HEK293 (cell line): ENCODE data around the gene GPER1.
A peak's percentile ranks its signal among the peaks of the same experiment; 100 is the strongest.

Source experiments
- CTCF ChIA-PET: fragments of 350-600 bp; formaldehyde crosslinking; extraction: SDS; loops from one replicate; lab custom pipeline; 2021; ENCODE audit warnings: antibody characterized with exemption; lab: Yijun Ruan, JAX
- POLR2A ChIA-PET: fragments of 300-600 bp; formaldehyde crosslinking; extraction: SDS; loops from one replicate; lab custom pipeline; 2020; ENCODE audit warnings: antibody characterized with exemption, inconsistent platforms; lab: Yijun Ruan, JAX
- H3K27ac ChIP-seq: fragments of 200-500 bp; sonication (Bioruptor generic); 2 replicates; pipeline ENCODE4 v1.5.1; 2014; ENCODE audit warnings: low read depth, low read length, control low read depth, inconsistent platforms; ENCODE audit errors: extremely low read depth
- H3K36me3 ChIP-seq, 2 experiments: fragments of 200-500 bp in 1 of 2; sonication (Bioruptor generic) in 1 of 2; 1 replicate in 1 of 2; 2 replicates in 1 of 2; pipeline ENCODE4 v1.5.1; 2014 to 2017; ENCODE audit warnings: inconsistent platforms in 2 of 2, low read length in 2 of 2; ENCODE audit not compliant: control insufficient read depth in 2 of 2, insufficient read depth in 1 of 2
- H3K4me1 ChIP-seq: fragments of 200-500 bp; sonication (Bioruptor generic); 2 replicates; pipeline ENCODE4 v1.5.1; 2014; ENCODE audit warnings: mild to moderate bottlenecking, low read length, inconsistent platforms; ENCODE audit not compliant: control insufficient read depth, insufficient read depth
- H3K4me3 ChIP-seq: 2 replicates; pipeline ENCODE4 v1.5.1; 2011; ENCODE audit warnings: low read depth, mild to moderate bottlenecking, control low read depth, low read length, moderate library complexity
- H3K9me3 ChIP-seq: fragments of 200-500 bp; sonication (Bioruptor generic); 2 replicates; pipeline ENCODE4 v1.5.1; 2014; ENCODE audit warnings: low read depth, low read length, inconsistent platforms; ENCODE audit not compliant: control insufficient read depth, insufficient read depth
- GLIS2 ChIP-seq: fragments of 450-650 bp; formaldehyde crosslinking; IDR thresholded peaks from 2 replicates; pipeline ENCODE4 v1.5.1; 2016; ENCODE audit warnings: missing biosample characterization, missing genetic modification characterization
- MYNN ChIP-seq: fragments of 450-650 bp; formaldehyde crosslinking; IDR thresholded peaks from 2 replicates; pipeline ENCODE4 v1.5.1; 2016; ENCODE audit warnings: missing biosample characterization, missing genetic modification characterization, borderline replicate concordance
- PRDM1 ChIP-seq: fragments of 450-650 bp; formaldehyde crosslinking; IDR thresholded peaks from 2 replicates; pipeline ENCODE4; 2016; ENCODE audit warnings: missing biosample characterization, missing genetic modification characterization
- REPIN1 ChIP-seq: fragments of 450-650 bp; formaldehyde crosslinking; IDR thresholded peaks from 2 replicates; pipeline ENCODE4 v1.5.1; 2017; ENCODE audit warnings: missing biosample characterization, missing genetic modification characterization, low read depth
- REST ChIP-seq: fragments of 450-650 bp; formaldehyde crosslinking; IDR thresholded peaks from 2 replicates; pipeline ENCODE4 v1.5.1; 2016; ENCODE audit warnings: missing biosample characterization, missing genetic modification characterization
- SETDB1 ChIP-seq: IDR thresholded peaks from one replicate; pipeline ENCODE4 v1.6.1; 2017; ENCODE audit warnings: mild to moderate bottlenecking, low read length, moderate library complexity, mixed read lengths; ENCODE audit not compliant: insufficient read length
- SP7 ChIP-seq: fragments of 450-650 bp; formaldehyde crosslinking; IDR thresholded peaks from 2 replicates; pipeline ENCODE4 v1.5.1; 2016; ENCODE audit warnings: missing biosample characterization, missing genetic modification characterization
- ZBTB11 ChIP-seq: fragments of 450-650 bp; formaldehyde crosslinking; conservative IDR thresholded peaks from 2 replicates; pipeline ENCODE4 v1.5.1; 2016; ENCODE audit warnings: low read depth, missing biosample characterization, missing genetic modification characterization
- ZFHX2 ChIP-seq: fragments of 450-650 bp; formaldehyde crosslinking; conservative IDR thresholded peaks from 2 replicates; pipeline ENCODE4 v1.5.1; 2016; ENCODE audit warnings: missing biosample characterization, missing genetic modification characterization
- ZFP3 ChIP-seq: fragments of 450-650 bp; formaldehyde crosslinking; IDR thresholded peaks from 2 replicates; pipeline ENCODE4 v1.5.1; 2016; ENCODE audit warnings: low read depth, missing biosample characterization, missing genetic modification characterization
- ZNF133 ChIP-seq: fragments of 450-650 bp; formaldehyde crosslinking; IDR thresholded peaks from 2 replicates; pipeline ENCODE4 v1.5.1; 2016; ENCODE audit warnings: missing biosample characterization, missing genetic modification characterization
- ZNF157 ChIP-seq: fragments of 450-650 bp; formaldehyde crosslinking; IDR thresholded peaks from 2 replicates; pipeline ENCODE4 v1.5.1; 2016; ENCODE audit warnings: missing biosample characterization, missing genetic modification characterization
- ZNF324 ChIP-seq: fragments of 450-650 bp; formaldehyde crosslinking; IDR thresholded peaks from 2 replicates; pipeline ENCODE4 v1.5.1; 2016; ENCODE audit warnings: missing biosample characterization, missing genetic modification characterization
- ZNF341 ChIP-seq: fragments of 450-650 bp; formaldehyde crosslinking; IDR thresholded peaks from 2 replicates; pipeline ENCODE4; 2016; ENCODE audit warnings: low read depth, missing biosample characterization, missing genetic modification characterization
- ZNF37A ChIP-seq: fragments of 450-650 bp; IDR thresholded peaks from 2 replicates; pipeline ENCODE4 v1.5.1; 2018; ENCODE audit warnings: missing biosample characterization, missing genetic modification characterization
- ZNF394 ChIP-seq: fragments of 450-650 bp; formaldehyde crosslinking; IDR thresholded peaks from 2 replicates; pipeline ENCODE4 v1.5.1; 2016; ENCODE audit warnings: missing biosample characterization, missing genetic modification characterization, mild to moderate bottlenecking, moderate library complexity, borderline replicate concordance
- ZNF433 ChIP-seq: fragments of 450-650 bp; formaldehyde crosslinking; IDR thresholded peaks from 2 replicates; pipeline ENCODE4 v1.5.1; 2016; ENCODE audit warnings: missing biosample characterization, missing genetic modification characterization, low read depth
- ZNF48 ChIP-seq: fragments of 450-650 bp; formaldehyde crosslinking; IDR thresholded peaks from 2 replicates; pipeline ENCODE4 v1.5.1; 2016; ENCODE audit warnings: missing biosample characterization, missing genetic modification characterization
- ZNF549 ChIP-seq: fragments of 450-650 bp; IDR thresholded peaks from 2 replicates; pipeline ENCODE4 v1.5.1; 2018; ENCODE audit warnings: missing biosample characterization, missing genetic modification characterization, mild to moderate bottlenecking, inconsistent platforms, moderate library complexity
- ZNF558 ChIP-seq: fragments of 450-650 bp; formaldehyde crosslinking; IDR thresholded peaks from 2 replicates; pipeline ENCODE4 v1.5.1; 2016; ENCODE audit warnings: missing biosample characterization, missing genetic modification characterization
- ZNF624 ChIP-seq: fragments of 450-650 bp; formaldehyde crosslinking; IDR thresholded peaks from 2 replicates; pipeline ENCODE4 v1.5.1; 2017; ENCODE audit warnings: missing biosample characterization, missing genetic modification characterization
- ZNF776 ChIP-seq: fragments of 450-650 bp; formaldehyde crosslinking; IDR thresholded peaks from 2 replicates; pipeline ENCODE4 v1.5.0; 2017; ENCODE audit warnings: missing biosample characterization, missing genetic modification characterization, borderline replicate concordance
- ZNF792 ChIP-seq: fragments of 450-650 bp; formaldehyde crosslinking; IDR thresholded peaks from 2 replicates; pipeline ENCODE4 v1.5.1; 2016; ENCODE audit warnings: missing biosample characterization, missing genetic modification characterization
- ZNF837 ChIP-seq: fragments of 450-650 bp; formaldehyde crosslinking; IDR thresholded peaks from 2 replicates; pipeline ENCODE4 v1.5.1; 2016; ENCODE audit warnings: missing biosample characterization, missing genetic modification characterization

Gene GPER1

GRCh38 chr7:1044189-1045068 is 43.5 kb upstream of the GPER1 start, which contains the start of gene GPR146 (continued):
- TF ChIP-seq ZNF48 (tag by site-specific recombination) (no peak), SP7 (tag by site-specific recombination) (peak; percentile 38; the same call in 1 of the 2 replicates), ZFHX2 (tag by site-specific recombination) (peak; percentile 64), ZNF776 (no peak), ZBTB11 (no peak), REPIN1 (tag by site-specific recombination) (no peak), ZFP3 (no peak), GLIS2 (tag by site-specific recombination) (peak; percentile 69), ZNF433 (tag by site-specific recombination) (no peak), ZNF157 (no peak), ZNF792 (no peak), ZNF549 (tag by site-specific recombination) (no peak), ZNF837 (tag by site-specific recombination) (no peak), REST (no peak), ZNF394 (no peak), PRDM1 (no peak), ZNF324 (tag by site-specific recombination) (no peak), MYNN (tag by site-specific recombination) (no peak)

GRCh38 chr7:1045069-1046063 is 42.5 kb upstream of the GPER1 start:
- Histone ChIP-seq H3K4me3 (peak overlapping the region; percentile 61), H3K4me1 (peaks cover 8% of the 10 kb centered on the region), H3K27ac (no peak overlapping the region), H3K36me3 (no peaks in the 10 kb centered on the region), H3K9me3 (no peaks in the 10 kb centered on the region)
- ChIA-PET CTCF (interaction anchor here (0.6 to 2.7 kb wide), 10 partner anchors 9 to 414 kb away, joined by 3 to 19 read pairs (median 5); no protein-coding TSS in a partner anchor), POLR2A (no interaction called here)
- no peak for TF ChIP-seq ZNF37A
- no peak for TF ChIP-seq SETDB1
- TF ChIP-seq ZNF624 (tag by site-specific recombination): no peak
- TF ChIP-seq ZNF133 (tag by site-specific recombination): no peak
- TF ChIP-seq ZNF558 (tag by site-specific recombination): no peak
- TF ChIP-seq ZNF341 (tag by site-specific recombination): no peak
